ENCODE data around the gene CTRB2.

- TF ChIP-seq CTCF (IDR thresholded peaks at IDR 0.05): no peak
- no peak for TF ChIP-seq ZFX (IDR thresholded peaks at IDR 0.05; ENCODE audit: borderline replicate concordance)
Measured at GRCh38 chr16:75248142-75248535, 41.2 kb upstream of the CTRB2 start.
